Measurements from ENCODE around the gene SDS.

- TF ChIP-seq CTCF (IDR thresholded peaks at IDR 0.05) (no peak), ZFX (IDR thresholded peaks at IDR 0.05; ENCODE audit: borderline replicate concordance) (no peak)
These were observed 39.0 kb downstream of the SDS start for GRCh38 chr12:113364698-113365097.

All from 22Rv1 (cell line).